Measurements from ENCODE around the gene FBXL14. TPM values are rescaled to one million over a fixed set of nuclear protein-coding genes. Genes with fewer than 3 reads are reported as not detected.

The FBXL14 gene
- total RNA-seq, 1 donor from 2014 or later: 16.7 TPM

- peak overlapping the region; percentile 28 for H3K27ac Mint-ChIP-seq
- peaks cover 30% of the 10 kb centered on the region for H3K36me3 Mint-ChIP-seq
- H3K9me3 Mint-ChIP-seq: no peaks in the 10 kb centered on the region
- H3K4me1 Mint-ChIP-seq (ENCODE audit: unreplicated experiment): peaks cover 44% of the 10 kb centered on the region
- peaks cover 4% of the 10 kb centered on the region for H3K27me3 Mint-ChIP-seq
- no peak for TF ChIP-seq CTCF (conservative IDR thresholded peaks at IDR 0.05)
- H3K4me3 Mint-ChIP-seq: peak overlapping the region; percentile 88
- DNase-seq (ENCODE audit: extremely low spot score, unreplicated experiment): no peak
Measured at GRCh38 chr12:1590221-1590979, 4.0 kb downstream of the FBXL14 start.

- Mint-ChIP-seq H3K4me1 (ENCODE audit: unreplicated experiment) (peaks cover 52% of the 10 kb centered on the region), H3K27ac (peak overlapping the region; percentile 14), H3K27me3 (peaks cover 6% of the 10 kb centered on the region), H3K36me3 (peaks cover 32% of the 10 kb centered on the region), H3K9me3 (no peaks in the 10 kb centered on the region), H3K4me3 (peak overlapping the region; percentile 58)
- DNase-seq (ENCODE audit: extremely low spot score, unreplicated experiment): no peak
- TF ChIP-seq CTCF (conservative IDR thresholded peaks at IDR 0.05): no peak
Measured at GRCh38 chr12:1588575-1588947, 5.8 kb downstream of the FBXL14 start.

GRCh38 chr12:1587927-1588574, 6.3 kb downstream of the FBXL14 start:
- TF ChIP-seq CTCF (conservative IDR thresholded peaks at IDR 0.05): no peak
- H3K9me3 Mint-ChIP-seq: no peaks in the 10 kb centered on the region
- H3K27me3 Mint-ChIP-seq: peaks cover 10% of the 10 kb centered on the region
- H3K4me3 Mint-ChIP-seq: peak overlapping the region; percentile 58
- DNase-seq (ENCODE audit: extremely low spot score, unreplicated experiment): no peak
- H3K27ac Mint-ChIP-seq: peak overlapping the region; percentile 14
- H3K36me3 Mint-ChIP-seq: peaks cover 33% of the 10 kb centered on the region
- H3K4me1 Mint-ChIP-seq (ENCODE audit: unreplicated experiment): peaks cover 53% of the 10 kb centered on the region

- DNase-seq (ENCODE audit: extremely low spot score, unreplicated experiment): no peak
- no peak overlapping the region for H3K27ac Mint-ChIP-seq
- H3K4me3 Mint-ChIP-seq: no peak overlapping the region
- peaks cover 34% of the 10 kb centered on the region for H3K4me1 Mint-ChIP-seq (ENCODE audit: unreplicated experiment)
- H3K36me3 Mint-ChIP-seq: peaks cover 14% of the 10 kb centered on the region
- no peaks in the 10 kb centered on the region for H3K9me3 Mint-ChIP-seq
- TF ChIP-seq CTCF (conservative IDR thresholded peaks at IDR 0.05): no peak
- H3K27me3 Mint-ChIP-seq: peaks cover 17% of the 10 kb centered on the region
Measured at GRCh38 chr12:1584326-1584725, 10.1 kb downstream of the FBXL14 start.

GRCh38 chr12:1583421-1584078, 10.8 kb downstream of the FBXL14 start:
- DNase-seq (ENCODE audit: extremely low spot score, unreplicated experiment): no peak
- H3K27ac Mint-ChIP-seq: peak overlapping the region; percentile 12
- H3K27me3 Mint-ChIP-seq: peaks cover 23% of the 10 kb centered on the region
- H3K9me3 Mint-ChIP-seq: no peaks in the 10 kb centered on the region
- TF ChIP-seq CTCF (conservative IDR thresholded peaks at IDR 0.05): peak; percentile 98
- peaks cover 30% of the 10 kb centered on the region for H3K4me1 Mint-ChIP-seq (ENCODE audit: unreplicated experiment)
- H3K36me3 Mint-ChIP-seq: peaks cover 11% of the 10 kb centered on the region
- peak overlapping the region; percentile 8 for H3K4me3 Mint-ChIP-seq
